Measurements from ENCODE around the gene ARHGAP15.
A peak's percentile ranks its signal among the peaks of the same experiment; 100 is the strongest.

The ARHGAP15 gene

DNA sequence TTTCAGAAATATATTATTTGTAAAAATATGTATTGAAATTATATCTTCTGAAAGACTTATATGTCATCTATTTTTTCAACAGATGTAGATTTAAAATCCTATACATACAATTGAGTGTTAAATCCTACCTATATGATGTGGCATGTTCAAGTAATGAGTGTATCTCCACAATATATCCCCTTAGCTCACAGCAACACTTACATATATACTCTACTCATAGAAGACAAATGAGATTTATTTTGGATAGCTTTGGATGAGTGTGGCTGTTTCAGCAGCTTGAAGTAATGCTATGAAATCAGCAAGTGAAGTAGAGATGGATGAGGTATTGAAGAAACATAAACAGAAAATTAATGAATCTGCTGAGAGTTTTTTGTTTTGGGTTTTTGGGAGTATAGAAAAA is 263.1 kb downstream of the ARHGAP15 start:
- Histone ChIP-seq H3K4me3 (no peak overlapping the region), H3K9me3 (ENCODE audit: low read depth, low read length) (no peaks in the 10 kb centered on the region), H3K9ac (ENCODE audit: insufficient read length) (no peak overlapping the region), H3K27ac (no peak overlapping the region), H3K36me3 (ENCODE audit: insufficient read depth, low read length) (no peaks in the 10 kb centered on the region)
- TF ChIP-seq FOXP2 (optimal IDR thresholded peaks at IDR 0.05; ENCODE audit: control extremely low read depth, extremely low read length, insufficient read depth): no peak
- no peak for TF ChIP-seq POLR2AphosphoS5 (IDR thresholded peaks at IDR 0.05; ENCODE audit: borderline replicate concordance, low read depth, low read length)
- no peak for TF ChIP-seq EZH2 (IDR thresholded peaks at IDR 0.05)
- DNase-seq (ENCODE audit: low read depth, low spot score): no peak

DNA sequence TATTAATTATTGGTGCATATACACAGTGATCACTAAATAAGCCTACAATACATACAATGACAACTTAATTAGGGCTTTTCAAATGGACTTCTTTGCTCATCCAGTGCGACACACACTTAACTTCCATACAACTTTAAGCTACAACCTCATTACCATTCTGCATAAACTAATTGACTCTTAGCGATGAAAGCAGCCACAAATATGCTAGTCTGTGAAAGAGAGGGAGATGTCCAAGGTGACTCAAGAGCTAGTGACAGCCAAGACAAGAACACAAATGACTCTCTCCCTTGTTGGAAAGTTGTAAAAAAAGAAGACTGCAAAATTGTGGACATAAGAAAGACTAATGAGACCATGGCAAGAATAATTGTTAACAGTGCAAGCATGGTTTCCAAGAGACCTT is 264.8 kb downstream of the ARHGAP15 start:
- no peaks in the 10 kb centered on the region for H3K9me3 ChIP-seq (ENCODE audit: low read depth, low read length)
- no peak overlapping the region for H3K4me3 ChIP-seq
- DNase-seq (ENCODE audit: low read depth, low spot score): no peak
- no peak overlapping the region for H3K27ac ChIP-seq
- no peaks in the 10 kb centered on the region for H3K36me3 ChIP-seq (ENCODE audit: insufficient read depth, low read length)
- TF ChIP-seq EZH2 (IDR thresholded peaks at IDR 0.05) (no peak), FOXP2 (optimal IDR thresholded peaks at IDR 0.05; ENCODE audit: control extremely low read depth, extremely low read length, insufficient read depth) (no peak), POLR2AphosphoS5 (IDR thresholded peaks at IDR 0.05; ENCODE audit: borderline replicate concordance, low read depth, low read length) (no peak)
- no peak overlapping the region for H3K9ac ChIP-seq (ENCODE audit: insufficient read length)

DNA sequence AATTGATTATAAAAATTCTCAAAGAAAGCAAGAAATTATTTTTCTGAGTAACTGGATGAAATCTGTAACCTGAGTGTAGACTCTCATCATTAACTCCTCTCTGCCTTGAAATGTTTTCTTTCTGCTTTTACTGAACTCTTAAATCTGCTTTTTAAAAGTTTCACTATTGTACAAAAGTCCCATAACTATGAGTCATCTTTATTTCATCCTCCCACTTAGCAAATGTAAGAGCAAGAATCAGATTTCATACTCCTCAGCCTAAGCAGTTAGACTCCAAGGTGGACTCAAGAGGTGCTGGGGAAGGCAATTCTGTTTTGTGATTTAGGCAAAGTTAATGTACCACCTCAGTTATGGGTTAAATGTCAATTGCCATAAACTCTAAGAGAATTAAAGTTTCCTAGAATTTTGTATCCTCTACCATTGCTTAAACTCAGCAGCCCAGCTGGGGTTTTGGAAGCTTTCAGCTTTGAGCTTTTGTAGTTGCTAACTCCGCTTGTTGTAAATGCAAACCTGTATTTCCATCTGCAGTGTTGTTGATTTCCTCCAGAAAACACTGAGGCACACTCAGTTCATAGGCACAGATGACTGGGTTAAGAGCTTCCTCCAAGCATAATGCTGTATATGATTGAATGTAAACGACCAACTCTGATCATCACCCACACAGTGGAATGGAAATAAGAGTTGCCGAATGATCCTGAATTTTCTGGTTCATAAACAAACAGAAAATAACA is 268.8 kb downstream of the ARHGAP15 start:
- Histone ChIP-seq H3K27ac (no peak overlapping the region), H3K4me3 (no peak overlapping the region), H3K9me3 (ENCODE audit: low read depth, low read length) (no peaks in the 10 kb centered on the region), H3K36me3 (ENCODE audit: insufficient read depth, low read length) (no peaks in the 10 kb centered on the region), H3K9ac (ENCODE audit: insufficient read length) (no peak overlapping the region)
- TF ChIP-seq EZH2 (IDR thresholded peaks at IDR 0.05) (no peak), FOXP2 (optimal IDR thresholded peaks at IDR 0.05; ENCODE audit: control extremely low read depth, extremely low read length, insufficient read depth) (no peak), POLR2AphosphoS5 (IDR thresholded peaks at IDR 0.05; ENCODE audit: borderline replicate concordance, low read depth, low read length) (no peak)
- DNase-seq (ENCODE audit: low read depth, low spot score): no peak

DNA sequence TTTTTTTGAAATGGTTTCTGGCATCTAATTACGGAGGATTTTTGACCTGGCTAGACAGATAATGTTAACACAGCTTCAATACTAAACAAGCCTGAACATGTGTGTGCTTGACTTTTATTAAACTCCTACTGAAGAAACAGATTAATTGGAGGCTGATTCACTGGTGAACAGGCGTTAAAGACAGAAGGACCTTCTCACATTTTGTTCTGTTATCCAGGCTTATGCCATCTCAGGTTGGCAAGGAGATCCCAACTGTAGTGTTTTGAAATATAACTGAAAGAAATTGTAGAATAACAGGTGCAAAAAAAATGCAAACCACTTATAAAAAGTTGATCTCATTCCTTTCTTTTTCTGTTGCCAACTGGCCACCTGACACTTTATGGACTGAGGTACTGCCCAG is 269.6 kb downstream of the ARHGAP15 start:
- Histone ChIP-seq H3K9ac (ENCODE audit: insufficient read length) (no peak overlapping the region), H3K36me3 (ENCODE audit: insufficient read depth, low read length) (no peaks in the 10 kb centered on the region), H3K4me3 (no peak overlapping the region), H3K27ac (no peak overlapping the region), H3K9me3 (ENCODE audit: low read depth, low read length) (no peaks in the 10 kb centered on the region)
- TF ChIP-seq FOXP2 (optimal IDR thresholded peaks at IDR 0.05; ENCODE audit: control extremely low read depth, extremely low read length, insufficient read depth): no peak
- no peak for TF ChIP-seq POLR2AphosphoS5 (IDR thresholded peaks at IDR 0.05; ENCODE audit: borderline replicate concordance, low read depth, low read length)
- no peak for TF ChIP-seq EZH2 (IDR thresholded peaks at IDR 0.05)
- no peak for DNase-seq (ENCODE audit: low read depth, low spot score)

DNA sequence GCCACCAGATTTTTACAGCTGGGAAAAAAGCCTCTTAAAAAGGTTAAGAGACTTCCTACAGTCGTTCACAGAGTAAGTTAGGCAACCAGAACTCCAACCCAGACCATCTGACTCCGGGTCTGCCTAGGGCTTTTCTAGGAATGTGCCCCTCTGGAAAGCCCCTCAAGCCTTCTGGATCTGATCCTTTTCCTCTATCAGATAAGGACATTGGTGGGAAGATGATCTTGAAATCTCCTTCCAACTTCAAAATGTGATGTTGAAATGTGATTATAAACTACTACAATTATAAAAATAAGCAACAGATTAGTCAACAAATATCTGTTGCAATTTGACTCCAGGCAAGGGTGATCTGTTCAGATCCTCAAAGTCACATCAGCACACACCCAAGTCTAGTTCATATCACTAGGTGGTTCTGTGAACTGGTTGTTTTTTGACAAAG is 270.4 kb downstream of the ARHGAP15 start:
- Histone ChIP-seq H3K9ac (ENCODE audit: insufficient read length) (no peak overlapping the region), H3K27ac (peak overlapping the region; percentile 34; the same call in 1 of the 2 replicates), H3K36me3 (ENCODE audit: insufficient read depth, low read length) (no peaks in the 10 kb centered on the region), H3K9me3 (ENCODE audit: low read depth, low read length) (no peaks in the 10 kb centered on the region), H3K4me3 (no peak overlapping the region)
- peak; percentile 42 for DNase-seq (ENCODE audit: low read depth, low spot score)
- TF ChIP-seq EZH2 (IDR thresholded peaks at IDR 0.05) (no peak), FOXP2 (optimal IDR thresholded peaks at IDR 0.05; ENCODE audit: control extremely low read depth, extremely low read length, insufficient read depth) (no peak), POLR2AphosphoS5 (IDR thresholded peaks at IDR 0.05; ENCODE audit: borderline replicate concordance, low read depth, low read length) (no peak)

DNA sequence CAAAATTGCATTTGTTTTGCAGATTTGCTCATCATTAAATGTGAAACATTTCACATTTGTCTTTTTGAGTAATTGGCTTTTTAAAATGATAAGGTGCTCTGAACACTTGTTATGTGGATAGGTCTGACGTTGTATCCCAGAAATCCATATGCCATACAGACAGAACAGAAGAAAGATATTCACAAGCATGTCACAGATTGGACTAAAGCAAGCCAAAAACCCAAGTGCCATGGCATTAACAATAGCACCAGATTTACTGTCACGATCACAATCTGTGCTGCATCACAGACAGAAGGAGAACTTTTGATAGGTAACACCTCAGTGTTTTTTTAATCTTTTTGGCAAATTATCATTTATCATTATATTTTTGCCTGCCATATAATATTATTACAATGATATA is 272.6 kb downstream of the ARHGAP15 start:
- Histone ChIP-seq H3K27ac (no peak overlapping the region), H3K4me3 (no peak overlapping the region), H3K9me3 (ENCODE audit: low read depth, low read length) (peaks cover 2% of the 10 kb centered on the region; the same call in 1 of the 2 replicates), H3K36me3 (ENCODE audit: insufficient read depth, low read length) (no peaks in the 10 kb centered on the region), H3K9ac (ENCODE audit: insufficient read length) (no peak overlapping the region)
- DNase-seq (ENCODE audit: low read depth, low spot score): no peak
- TF ChIP-seq EZH2 (IDR thresholded peaks at IDR 0.05): no peak
- TF ChIP-seq POLR2AphosphoS5 (IDR thresholded peaks at IDR 0.05; ENCODE audit: borderline replicate concordance, low read depth, low read length): no peak
- no peak for TF ChIP-seq FOXP2 (optimal IDR thresholded peaks at IDR 0.05; ENCODE audit: control extremely low read depth, extremely low read length, insufficient read depth)

DNA sequence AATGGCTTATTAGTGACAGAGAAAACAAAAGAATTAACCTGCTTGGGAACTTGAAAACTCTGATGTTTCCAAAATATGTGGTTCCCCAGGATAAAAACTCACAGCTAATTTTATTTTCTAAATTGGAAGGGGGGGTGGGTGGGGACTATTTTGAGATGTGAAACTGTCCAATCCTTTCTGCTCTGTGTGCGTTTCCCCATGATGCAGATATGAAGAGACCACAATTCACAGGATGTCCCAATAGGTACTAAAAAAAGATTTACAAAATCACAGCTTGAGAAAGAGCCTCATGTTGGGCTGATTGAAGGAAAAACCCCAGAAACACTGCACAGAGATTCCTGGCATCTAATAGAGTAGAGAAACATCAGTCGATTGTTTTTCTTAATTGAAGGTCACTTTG is 273.2 kb downstream of the ARHGAP15 start:
- Histone ChIP-seq H3K9me3 (ENCODE audit: low read depth, low read length) (peaks cover 2% of the 10 kb centered on the region; the same call in 1 of the 2 replicates), H3K9ac (ENCODE audit: insufficient read length) (no peak overlapping the region), H3K27ac (no peak overlapping the region), H3K36me3 (ENCODE audit: insufficient read depth, low read length) (no peaks in the 10 kb centered on the region), H3K4me3 (no peak overlapping the region)
- no peak for DNase-seq (ENCODE audit: low read depth, low spot score)
- TF ChIP-seq POLR2AphosphoS5 (IDR thresholded peaks at IDR 0.05; ENCODE audit: borderline replicate concordance, low read depth, low read length): no peak
- no peak for TF ChIP-seq FOXP2 (optimal IDR thresholded peaks at IDR 0.05; ENCODE audit: control extremely low read depth, extremely low read length, insufficient read depth)
- no peak for TF ChIP-seq EZH2 (IDR thresholded peaks at IDR 0.05)

DNA sequence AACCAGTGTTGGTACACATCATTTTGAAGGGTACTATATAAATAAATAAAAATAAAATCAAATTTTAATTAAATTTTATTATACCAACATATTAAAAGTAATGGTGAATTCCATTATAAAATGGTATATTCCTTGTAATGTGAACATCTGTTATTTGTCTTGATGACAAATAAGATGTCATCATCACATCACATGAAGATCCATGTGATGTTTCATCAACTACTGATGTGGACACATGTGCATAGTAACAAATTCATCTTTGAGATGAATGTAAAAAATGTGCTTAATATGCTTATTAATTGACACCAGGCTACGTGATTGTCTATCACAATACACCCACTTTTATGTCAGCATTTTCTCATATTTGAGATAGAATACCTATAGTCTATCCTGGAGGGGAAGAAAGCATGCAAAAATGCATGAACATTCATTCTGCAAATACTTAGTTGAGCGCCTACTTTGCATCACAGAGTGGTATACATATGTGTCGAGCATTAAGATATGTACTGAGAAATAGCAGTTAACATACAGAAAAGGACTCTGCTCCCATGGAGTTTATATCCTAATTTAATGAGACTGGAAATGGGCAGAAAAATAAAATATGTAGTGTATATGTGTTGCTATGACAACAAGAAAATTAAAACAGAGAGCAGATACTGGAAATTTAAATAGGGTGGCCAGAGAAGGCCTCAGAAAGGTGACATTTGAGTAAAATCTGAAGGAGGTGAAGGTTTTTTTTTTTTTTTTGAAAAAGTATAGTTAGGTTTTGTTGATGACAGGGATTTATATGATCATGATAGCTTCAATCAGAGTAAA is 281.1 kb downstream of the ARHGAP15 start:
- Histone ChIP-seq H3K4me3 (no peak overlapping the region), H3K9me3 (ENCODE audit: low read depth, low read length) (peaks cover 2% of the 10 kb centered on the region; the same call in 1 of the 2 replicates), H3K27ac (no peak overlapping the region), H3K36me3 (ENCODE audit: insufficient read depth, low read length) (no peaks in the 10 kb centered on the region), H3K9ac (ENCODE audit: insufficient read length) (no peak overlapping the region)
- DNase-seq (ENCODE audit: low read depth, low spot score): no peak
- TF ChIP-seq FOXP2 (optimal IDR thresholded peaks at IDR 0.05; ENCODE audit: control extremely low read depth, extremely low read length, insufficient read depth) (no peak), POLR2AphosphoS5 (IDR thresholded peaks at IDR 0.05; ENCODE audit: borderline replicate concordance, low read depth, low read length) (no peak), EZH2 (IDR thresholded peaks at IDR 0.05) (no peak)
